HG03039 (cell line): Measurements from ENCODE around the gene TAS1R3.
A peak's percentile ranks its signal among the peaks of the same experiment; 100 is the strongest.

Experiments used
- ATAC-seq: cut with Tn5 transposase; IDR thresholded peaks from one replicate; pipeline ENCODE4 v1.9.1; 2021; ENCODE audit warnings: mild to moderate bottlenecking, moderate library complexity; ENCODE audit not compliant: unreplicated experiment

Gene TAS1R3

DNA sequence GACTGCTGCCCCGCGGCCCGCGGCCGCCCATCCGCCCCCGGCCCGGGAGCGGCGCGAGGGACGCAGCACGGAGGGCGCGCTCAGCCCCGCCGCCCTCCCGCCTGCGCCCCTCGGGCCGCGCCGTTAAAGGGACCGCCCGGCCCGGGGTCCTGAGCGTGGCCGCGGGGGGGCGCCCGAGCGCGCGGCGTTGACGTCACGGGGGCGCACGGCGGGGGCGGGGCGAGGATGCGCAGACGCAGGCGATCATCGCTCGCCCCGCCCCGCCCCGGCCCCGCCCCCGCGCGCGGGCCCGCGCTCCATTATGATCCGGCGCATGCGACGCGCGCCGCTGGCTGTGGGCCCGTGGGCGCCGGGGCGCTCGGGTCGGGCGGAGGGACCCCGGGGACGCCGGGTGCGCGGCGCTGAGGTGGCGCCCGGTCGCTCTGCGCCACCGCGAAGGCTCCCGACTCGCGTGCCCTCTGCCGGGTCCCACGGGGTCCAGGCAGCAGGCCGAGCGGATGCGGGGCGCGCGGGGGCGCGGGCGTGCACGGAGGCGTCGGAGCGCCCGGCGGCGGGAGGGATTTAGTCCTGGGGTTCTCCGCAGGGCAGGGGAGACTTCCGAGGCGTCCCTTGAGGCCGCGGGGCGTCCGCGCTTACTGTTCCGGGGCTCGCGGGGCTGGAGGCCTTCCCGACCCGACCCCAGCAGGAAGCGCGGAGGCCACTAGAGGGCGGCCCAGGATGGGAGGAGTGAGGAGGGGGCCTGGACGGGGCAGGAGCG, 18.4 kb downstream of the TAS1R3 start, which contains the start of gene DVL1:
Gene DVL1, minus strand, starts transcription at position 163 of the 757 bp plus-strand sequence. CDS start 353 bp downstream, outside the sequence.
- ATAC-seq, result peak; percentile 54

DNA sequence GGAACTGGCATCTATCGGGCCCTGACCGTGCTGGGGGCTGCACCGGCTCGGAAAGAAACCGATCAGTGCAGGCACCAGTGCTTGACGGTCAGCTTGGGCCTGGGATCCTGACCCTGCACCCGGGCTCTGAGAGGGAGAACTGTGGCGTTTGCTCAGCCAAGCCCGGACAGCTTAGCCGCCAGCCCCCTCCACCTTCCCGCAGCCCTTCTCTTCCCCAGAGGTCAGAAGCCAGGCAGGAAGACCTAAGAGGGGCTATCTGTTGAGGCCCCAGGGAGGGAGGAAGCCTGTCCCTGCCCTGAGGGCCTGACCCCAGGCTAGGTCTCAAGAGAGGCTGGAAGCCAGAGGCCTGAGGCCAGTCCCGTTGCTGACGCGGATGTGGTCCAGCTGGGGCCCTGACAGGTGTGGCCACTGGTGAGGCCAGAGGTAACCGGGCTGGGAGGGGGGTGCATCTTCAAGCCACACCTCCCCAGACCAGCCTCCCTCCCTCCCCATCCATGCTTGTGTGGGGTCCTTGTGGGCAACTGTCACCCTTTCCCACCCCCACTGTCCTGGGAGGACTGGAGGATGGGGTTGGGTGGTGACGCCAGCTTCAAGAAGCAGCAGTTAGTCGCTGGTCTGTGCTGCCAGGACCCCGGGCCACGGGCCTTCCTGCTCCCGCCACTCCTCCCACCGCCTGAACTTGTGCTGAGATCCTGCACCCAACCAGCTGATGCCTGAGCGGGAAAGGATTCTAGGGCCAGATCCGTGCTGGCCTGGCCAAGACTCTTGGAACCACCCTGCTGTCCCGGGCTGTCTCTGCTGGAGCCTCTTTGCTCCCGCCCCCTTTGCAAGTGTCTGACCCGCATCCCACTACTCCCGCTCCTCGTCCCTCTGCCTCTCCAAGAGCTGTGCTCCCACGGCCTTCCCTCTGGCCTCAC, 20.7 kb downstream of the TAS1R3 start:
- no peak for ATAC-seq

DNA sequence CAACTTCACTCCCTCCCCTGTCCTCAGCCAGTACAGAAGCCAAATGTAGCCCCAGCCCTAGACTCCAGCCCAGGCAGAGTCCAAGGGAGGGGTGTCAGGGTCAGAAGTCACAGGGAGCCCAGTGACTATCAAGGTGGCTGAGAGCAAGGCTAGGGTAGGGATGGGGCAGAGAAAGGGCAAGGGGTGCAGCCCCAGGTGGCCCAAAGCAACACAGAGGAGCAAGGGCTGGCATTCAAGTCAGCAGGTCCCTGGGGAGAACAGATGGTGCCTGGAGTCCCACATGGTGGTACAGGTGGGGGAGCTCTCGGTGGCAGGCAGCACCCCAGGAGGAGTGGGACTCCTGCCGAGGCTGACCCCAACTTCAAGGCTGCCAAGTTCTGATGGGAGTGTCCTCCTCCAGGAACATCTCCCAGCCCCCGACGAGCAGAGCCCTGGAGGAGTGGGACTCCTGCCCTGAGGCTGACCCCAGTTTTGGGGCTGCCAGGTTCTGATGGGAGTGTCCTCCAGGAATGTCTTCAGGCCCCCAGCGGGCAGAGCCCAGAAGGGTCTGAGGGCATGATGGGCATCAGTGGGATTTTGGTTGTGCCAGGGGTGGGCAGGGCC, 21.8 kb downstream of the TAS1R3 start:
- ATAC-seq, result no peak

DNA sequence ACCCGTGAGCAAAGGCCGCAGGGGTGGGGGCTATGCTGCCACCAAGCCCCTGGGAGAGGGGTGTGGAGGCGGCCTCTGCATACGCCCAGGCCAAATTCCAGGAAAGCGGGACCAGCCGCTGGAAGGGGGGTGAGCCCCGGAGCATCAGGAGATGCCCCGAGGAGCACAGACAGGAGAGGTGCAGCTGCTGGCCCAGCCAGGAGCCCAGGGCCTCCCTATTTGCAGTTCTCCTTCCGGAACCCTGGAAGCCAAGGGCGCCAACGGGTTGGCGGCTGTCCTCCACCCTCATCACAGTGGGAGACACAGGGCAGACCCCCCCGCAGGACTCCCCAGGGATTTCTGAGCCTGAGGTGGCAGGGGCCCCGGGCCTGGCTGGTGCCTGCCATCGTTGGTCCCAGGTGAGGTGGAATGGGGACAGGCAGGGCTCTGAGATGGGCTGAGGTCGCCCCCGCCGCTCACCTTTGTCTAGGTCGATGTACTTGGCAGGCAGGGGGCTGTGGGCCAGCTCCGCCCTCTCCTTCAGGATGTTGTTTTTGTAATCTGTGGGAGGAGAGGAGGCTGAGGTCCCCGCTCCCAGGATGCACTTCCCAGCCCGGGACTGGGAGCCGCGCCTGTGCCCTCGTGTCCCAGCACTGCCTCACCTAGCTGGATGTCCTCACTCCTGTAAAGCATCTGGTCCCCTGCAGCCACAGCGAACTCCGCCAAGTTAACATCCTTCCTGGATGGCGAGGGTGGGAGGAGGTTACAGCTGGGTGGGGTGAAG, 22.5 kb downstream of the TAS1R3 start:
- ATAC-seq, result no peak

DNA sequence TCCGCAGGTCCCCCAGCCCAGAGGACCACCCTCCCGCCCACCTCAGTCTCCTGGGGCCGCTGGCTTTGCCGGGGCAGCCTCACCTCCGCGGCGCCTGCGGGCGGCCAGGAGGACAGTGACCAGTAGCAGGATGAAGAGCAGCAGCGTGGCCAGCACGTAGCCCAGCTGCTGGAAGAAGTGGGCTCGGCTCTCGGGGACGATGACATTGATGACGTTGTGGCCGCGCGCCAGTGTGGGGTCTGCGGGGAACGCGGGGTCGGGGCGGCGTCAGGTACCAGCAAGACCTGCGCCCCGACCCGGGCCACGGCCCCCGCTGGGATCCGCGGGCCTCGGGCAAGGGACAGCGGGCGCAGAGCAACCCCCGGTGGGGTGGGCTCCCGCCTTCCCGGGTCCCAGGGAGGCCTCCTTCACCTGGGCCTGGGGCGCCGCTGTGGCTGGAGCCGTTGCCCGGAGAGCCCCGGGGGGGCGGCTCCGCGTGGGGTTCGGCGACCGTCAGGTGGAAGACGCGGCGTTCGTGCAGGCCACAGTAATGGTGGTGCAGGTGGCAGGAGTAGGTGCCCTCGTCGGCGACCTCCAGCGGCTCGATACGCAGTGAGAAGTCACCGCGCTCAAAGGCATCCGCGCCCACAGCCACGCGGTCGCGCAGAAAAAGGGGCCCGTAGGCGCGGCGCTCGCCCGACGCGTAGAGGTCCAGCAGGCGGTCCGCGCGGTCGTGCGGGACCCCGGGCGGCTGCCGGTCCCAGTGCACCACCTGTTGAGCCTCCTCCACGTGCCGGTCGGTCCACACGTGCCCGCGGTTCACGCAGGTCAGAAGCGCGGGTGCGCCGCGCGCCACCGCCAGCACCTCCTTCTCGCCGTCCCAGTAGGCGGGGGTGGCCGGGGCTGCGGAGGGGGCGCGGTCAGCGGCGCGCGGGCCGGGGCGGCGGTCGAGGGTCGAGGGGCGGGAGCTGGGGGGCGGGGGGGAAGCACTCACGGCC, 23.5 kb downstream of the TAS1R3 start:
- ATAC-seq, result no peak

DNA sequence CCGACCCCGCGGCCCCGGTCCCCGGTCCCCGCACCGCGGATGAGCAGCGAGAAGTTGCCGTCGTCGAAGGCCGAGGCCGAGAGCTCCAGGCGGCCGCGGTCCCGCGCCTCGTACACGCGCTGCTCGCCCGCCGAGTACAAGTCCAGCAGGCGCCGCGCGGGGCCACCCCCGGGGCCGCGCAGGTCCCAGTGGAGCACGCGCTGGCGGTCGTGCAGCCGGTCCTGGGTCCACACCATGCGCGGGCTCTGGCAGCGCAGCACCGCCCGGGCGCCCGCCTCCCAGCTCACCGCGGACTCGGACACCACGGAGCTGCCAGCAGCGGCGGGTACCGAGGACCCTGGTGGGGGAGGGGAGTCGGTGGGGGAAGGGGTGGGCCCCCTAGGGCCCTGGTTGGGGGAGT, 24.3 kb downstream of the TAS1R3 start:
- no peak for ATAC-seq

DNA sequence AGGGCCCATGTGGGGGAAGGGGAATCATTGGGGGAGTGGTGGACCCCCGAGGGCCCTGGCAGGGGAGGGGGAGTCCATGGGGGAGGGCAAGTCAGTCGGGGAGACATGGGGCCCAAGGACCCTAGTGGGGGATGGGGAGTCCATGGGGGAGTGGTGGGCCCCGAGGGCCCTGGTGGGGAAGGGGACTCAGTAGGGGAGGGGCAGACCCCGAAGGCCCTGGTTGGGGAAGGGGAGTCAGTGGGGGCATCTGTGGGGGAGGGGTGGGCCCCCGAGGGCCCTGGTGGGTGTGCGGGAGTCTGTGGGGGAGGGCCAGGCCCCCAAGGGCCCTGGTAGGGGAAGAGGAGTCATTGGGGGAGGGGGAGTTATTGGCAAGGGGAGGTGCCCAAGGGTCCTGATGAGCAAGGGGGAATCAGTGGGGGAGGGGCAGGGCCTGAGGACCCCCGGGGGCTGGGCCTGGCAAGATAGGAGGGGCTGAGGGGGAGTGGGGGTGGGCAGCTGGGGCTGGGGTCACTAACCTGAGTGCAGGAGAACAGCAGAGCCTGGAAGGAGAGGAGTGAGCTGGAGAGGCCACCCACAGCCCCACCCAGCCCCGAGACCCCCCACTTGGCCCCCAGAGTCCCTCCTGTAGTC, 25.2 kb downstream of the TAS1R3 start:
- no peak for ATAC-seq

DNA sequence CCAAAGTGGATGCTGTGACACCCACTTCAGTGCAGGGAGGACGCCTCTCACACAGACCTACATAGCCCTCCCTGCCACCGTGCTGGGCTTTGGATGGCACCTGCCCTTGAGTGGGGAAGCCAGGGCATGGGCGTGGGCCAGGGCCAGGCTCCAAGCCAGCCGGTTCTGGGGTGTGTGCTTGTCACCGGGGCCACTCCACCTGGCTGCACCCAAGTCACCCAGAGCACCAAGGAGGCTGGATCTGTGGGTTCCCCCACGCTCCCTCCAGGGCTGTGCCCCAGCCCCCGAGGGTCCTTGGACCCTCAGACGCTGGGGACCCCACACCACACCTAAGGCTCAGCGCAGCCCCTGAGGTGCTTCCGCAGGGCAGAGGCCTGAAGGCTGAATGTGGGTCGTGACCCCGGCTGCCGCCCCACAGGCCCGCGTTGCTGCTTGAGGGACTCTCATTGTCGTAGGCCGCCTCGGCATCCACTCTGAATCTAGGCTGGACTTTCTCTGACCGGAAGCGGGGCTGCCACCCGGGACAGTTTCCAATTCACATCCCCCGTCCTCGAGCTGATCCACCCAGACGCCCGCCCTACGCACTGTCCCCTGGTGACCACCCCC, 25.8 kb downstream of the TAS1R3 start:
- no peak for ATAC-seq

DNA sequence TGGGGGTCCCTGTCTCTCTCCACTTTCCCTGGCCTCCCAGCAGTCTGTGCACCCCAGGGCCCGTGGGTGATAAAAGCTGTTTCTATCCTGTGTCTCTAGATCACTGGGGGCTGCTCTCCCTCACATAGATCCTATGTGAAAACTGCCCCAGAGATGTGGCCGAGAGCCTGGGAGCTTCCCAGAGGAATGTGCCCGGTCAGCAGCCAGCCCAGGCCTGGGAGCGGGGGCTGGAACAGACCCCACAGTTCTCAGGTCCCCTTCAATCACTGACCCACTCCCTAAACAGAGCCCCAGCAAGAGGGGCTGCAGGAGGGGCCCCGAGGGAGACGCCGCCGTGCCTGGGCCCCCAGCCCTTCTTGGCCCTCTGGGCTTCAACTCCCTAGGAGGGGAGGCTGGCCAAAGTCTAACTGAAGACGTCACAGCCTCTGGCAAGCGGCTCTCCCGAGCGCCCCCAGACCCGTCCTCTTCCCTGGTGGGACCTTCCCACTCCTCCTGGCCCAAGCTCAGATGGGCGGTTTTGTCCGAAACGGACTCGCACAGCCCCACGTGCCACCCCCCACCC, 26.9 kb downstream of the TAS1R3 start:
- ATAC-seq, result no peak

DNA sequence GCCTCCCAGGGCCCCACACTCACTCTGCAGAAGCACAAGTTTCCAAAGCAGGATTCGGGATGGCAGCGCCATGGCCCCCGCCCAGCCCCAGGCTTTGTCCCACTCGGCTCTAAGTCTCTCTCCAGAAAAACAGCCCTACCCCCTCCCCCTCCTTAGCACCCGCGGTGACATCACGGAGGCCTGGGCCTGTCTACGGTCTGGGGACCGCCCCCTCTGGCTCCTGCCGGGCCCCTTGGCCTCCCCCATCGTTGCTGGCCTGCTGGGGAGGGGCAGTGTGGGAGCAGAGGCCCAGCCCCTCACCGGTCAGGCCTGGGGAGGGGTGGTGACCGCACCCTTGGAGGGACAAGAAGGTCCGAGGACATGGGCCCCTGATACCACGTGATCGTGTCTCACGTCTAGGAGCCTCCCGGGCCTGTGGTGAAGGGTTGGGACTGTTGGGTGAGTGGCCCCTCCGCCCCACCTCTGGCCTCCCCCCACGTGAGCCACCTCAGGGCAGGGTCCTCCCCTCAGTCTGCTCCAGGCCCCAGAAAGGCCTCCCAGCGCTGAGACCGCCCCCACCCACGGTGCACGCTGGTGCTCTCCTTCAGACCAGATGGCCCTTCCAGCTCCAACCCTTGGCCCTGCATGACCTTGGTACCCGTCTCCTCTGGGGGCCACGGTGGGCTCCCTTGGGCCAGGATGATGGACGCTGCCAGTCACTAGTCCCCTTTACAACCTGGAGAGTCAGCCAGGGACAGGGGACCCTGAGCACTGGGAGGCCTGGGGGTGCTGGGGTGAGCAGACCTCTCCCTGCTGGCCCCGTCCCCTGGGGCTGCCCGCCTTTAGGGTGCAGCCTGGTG, 27.6 kb downstream of the TAS1R3 start, which contains the start of gene MXRA8:
Gene MXRA8, minus strand, starts transcription at position 123 of the 839 bp plus-strand sequence. Its CDS starts 51 bp downstream, at position 72.
- ATAC-seq, result no peak

DNA sequence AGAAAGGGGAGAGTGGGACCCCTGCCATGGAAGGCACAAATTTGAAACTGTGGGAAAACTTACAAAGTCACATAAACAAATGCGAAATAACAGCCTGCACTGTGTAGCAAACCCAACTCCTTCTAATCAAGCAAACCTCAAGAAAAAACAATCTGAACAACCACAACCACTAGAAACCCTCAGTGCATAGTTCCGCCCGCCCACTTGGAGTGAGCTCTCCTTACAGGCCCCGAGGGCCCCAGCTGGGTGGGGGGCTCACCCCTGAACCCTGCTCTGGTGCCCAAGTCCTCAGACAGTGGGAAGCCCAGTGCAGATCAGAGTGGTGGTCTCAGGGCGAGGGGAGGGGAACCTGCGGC, 28.2 kb downstream of the TAS1R3 start:
- no peak for ATAC-seq

DNA sequence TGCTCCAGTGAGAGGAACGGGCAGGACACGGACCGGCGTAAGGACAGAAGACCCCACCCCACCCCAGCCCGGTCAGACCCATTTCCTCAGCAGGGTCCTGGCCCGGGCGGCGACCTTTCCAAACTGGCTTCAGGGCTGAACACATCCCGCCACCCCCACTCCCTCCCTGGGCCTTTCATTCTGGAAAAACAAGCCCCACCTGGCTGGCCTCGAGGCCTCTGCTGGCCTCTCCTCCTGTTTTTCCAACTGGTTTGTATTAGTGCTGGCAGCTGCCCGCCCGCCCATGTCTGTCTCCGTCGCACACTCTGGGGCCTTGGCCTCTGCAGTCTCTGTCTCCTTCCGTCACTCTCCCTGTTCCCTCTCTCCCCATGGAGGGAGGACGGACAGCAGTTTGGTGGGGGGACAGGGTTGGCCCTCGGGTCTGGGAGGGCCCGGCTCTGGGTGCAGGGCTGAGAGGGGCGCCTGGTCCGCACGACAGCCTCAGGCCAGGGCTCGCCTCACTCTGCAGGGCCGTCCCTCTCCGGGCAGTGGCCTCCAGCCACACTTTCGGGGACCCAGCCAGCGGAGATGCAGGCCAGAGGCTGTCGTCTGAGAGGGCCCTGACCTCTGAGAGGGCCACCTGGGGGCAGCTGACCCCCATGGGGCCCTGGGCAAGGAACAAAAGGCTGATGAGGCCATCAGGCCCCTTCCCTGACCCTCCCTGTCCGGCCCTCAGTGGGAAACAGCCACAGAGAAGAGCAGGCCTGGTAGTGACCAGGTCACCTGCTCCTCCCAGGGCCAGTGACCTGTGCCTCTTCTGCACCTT, 28.8 kb downstream of the TAS1R3 start:
- no peak for ATAC-seq

DNA sequence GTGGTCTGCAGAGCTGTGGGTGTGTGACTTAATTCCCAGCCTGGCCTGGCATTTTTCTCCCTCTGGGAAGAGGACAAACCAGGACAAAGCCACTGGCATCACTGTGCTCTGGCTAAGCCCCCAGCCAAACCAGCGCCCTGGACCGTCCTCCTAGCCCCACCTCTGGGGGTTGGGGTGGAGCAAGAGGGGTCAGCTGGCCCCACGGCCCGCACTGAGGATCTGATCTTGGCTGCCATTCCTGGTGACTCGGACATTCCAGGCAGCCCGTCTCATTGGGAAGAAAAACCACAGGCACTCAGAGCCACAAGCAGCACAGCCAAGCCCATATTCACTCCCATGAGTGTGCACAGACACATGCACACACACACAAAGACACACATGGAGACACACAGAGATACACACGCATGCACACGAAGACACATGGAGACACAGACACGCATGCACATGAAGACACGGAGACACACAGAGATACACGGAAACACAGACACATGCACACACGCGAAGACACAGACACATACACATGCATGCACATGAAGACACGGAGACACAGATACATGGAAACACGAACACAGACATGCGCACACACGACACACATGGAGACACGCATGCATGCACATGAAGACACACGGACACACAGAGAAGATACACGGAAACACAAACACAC, 29.6 kb downstream of the TAS1R3 start:
- ATAC-seq, result no peak

DNA sequence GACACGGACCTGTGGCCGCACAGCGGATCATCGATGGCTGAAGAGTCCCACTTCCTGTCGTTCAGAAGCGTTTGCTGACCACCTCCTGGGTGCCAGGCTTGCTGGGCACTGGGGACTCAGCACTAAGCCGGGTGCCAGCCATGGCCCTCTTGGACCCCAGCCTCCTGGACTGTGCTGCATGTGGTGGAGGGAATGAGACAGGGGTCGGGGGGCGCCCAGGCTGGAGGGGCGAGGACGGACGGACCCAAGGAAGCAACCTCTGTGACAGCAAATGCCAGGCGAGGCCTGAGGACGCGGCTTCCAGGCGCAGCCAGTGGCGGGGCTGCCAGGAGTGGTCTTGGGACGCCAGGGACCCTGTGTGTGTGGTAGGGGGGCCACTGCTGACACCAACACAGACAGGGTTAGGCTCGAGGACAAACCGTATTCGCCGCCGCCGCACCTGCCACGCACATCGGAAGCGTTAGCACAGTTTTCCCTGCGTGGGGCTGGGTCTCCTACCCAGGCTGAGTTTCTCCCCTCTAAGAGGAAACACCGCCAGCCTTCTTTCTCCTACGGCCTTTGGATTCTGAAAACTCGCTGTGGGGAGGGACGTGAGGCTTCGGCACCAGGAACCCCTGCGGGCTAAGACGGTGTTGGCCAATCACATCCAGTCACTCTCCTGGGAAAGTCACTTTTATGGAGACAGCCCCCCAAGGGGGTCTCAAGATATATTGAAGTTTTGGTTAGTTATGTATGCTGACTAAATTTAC, 30.3 kb downstream of the TAS1R3 start:
- no peak for ATAC-seq

DNA sequence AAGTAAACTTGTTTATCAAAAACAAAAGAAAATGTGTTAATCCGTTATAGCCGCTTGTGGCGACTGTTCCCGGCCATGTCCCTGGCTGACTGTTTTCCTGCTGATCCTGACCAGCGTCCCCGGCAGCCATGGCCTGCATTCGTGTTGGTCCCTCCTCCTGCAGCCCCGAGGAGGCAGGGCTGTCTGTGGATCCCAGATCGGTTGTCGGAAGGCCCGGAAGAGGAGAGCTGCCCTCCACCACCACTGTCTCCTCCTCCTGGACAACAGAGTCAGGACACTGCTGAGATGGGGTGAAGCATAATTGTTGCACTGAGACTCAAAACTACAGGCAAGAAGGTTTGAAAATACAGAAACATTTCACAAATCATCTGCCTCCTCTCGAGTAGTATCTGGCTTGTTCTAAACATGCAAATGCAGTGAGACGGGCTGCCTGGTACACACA, 30.9 kb downstream of the TAS1R3 start:
- no peak for ATAC-seq
